ENCODE data around the gene MYO10.
"Not testable (repeated sequence)": the region's sequence is repeated elsewhere in the genome, so short reads cannot be mapped to it uniquely, and the experiment has no call there.

Gene MYO10

GRCh38 chr5:16884595-16884994, 51.5 kb downstream of the MYO10 start:
- no peak for DNase-seq

- no peak for DNase-seq
Measured at GRCh38 chr5:16883806-16884205, 52.3 kb downstream of the MYO10 start.

GRCh38 chr5:16883176-16883575, 52.9 kb downstream of the MYO10 start:
- no peak for DNase-seq

DNA sequence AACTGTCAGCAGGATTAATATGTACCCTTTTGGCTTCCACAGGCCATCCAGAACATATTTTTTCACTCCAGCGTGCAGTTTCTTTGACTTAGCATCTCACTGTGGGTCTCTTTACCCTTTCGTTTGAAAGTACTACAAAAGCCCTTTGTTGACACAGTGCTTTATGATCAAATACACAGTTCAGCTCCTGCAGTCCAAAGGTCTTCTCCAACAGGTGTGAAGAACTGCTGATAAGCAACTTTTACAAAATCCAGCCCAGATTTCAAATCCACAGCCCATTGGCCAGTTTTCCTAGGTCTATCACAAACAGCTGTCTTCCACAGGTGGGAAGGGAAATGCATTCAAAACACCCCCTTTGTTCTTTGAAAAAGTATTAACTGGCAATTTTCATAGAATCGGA, 54.8 kb downstream of the MYO10 start:
- no peak for DNase-seq

GRCh38 chr5:16880547-16880946, 55.5 kb downstream of the MYO10 start:
- DNase-seq, result no peak

DNA sequence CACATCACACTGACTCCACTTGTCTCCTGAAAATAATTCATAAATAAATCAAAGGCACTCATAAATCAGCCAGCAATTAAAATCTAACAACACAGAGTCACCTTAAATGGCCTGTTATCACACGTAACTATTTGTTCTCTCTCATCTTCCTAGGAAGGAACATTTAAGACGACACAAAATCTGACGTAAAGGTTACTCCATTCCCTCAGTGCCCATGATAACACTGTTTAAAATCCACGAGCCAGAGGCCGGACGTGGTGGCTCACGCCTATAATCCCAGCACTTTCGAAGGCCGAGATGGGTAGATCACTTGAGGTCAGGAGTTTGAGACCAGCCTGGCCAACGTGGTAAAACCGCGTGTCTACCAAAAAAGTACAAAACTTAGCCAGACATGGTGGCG, 56.4 kb downstream of the MYO10 start:
- DNase-seq, result no peak

GRCh38 chr5:16879191-16879590, 56.9 kb downstream of the MYO10 start:
- DNase-seq, result no peak

- DNase-seq, result no peak
Measured at GRCh38 chr5:16877267-16877935, 58.7 kb downstream of the MYO10 start.

DNA sequence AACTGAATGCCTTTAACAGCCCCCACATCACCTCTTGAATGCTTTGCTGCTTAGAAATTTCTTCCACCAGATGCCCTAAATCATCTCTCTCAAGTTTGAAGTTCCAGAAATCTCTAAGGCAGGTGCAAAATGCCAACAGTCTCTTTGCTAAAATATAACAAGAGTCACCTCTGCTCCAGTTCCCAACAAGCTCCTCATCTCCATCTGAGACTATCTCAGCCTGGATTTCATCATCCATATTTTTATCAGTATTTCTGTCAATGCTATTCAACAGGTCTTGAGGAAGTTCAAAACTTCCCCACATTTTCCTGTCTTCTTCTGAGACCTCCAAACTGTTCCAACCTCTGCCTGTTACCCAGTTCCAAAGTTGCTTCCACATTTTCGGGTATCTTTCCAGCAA, 61.7 kb downstream of the MYO10 start:
- DNase-seq, result not testable (repeated sequence)

- no peak for DNase-seq
Measured at GRCh38 chr5:16871746-16872339, 64.2 kb downstream of the MYO10 start.

GRCh38 chr5:16870878-16871277, 65.2 kb downstream of the MYO10 start:
- DNase-seq, result no peak

- no peak for DNase-seq
Measured at GRCh38 chr5:16869821-16870796, 66.0 kb downstream of the MYO10 start.

- DNase-seq, result no peak
Measured at GRCh38 chr5:16867577-16867953, 68.5 kb downstream of the MYO10 start.

DNA sequence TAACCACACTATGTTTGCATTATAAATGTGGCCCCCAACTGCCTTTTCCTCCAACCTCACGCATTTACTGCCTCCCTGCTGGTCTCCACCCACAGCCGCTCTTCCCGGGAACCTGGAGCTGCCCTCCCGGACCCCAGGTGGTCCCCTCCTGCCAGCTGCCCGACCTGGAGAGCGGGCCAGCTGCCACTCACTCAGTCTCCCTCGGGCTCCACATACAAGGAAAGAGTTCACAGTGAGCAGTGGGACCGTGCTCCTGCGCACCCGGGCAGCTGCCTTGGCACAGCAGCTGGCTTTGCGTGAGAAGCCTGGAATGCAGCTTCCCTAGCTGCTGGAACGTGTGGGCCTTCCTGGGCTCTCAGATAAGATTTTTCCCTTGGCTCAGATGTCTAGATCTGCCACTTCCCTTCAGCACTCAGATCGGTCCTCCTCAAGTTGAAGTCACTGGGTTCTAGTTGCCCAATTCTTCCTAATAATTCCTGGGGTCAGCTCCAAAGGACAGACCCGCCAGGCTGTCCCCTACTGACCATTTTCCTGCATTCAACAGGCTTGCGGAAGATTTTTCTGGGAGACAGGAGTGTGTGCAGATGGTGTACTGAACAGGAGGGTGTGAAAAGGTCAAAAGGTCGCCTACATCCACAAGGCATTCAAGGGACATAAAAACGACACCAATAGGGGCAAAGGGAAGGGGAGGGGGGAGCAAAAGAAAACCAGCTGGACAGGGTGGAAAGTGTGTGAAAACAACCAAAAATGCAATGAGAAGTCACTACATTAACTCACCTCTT, 69.1 kb downstream of the MYO10 start:
- no peak for DNase-seq

DNA sequence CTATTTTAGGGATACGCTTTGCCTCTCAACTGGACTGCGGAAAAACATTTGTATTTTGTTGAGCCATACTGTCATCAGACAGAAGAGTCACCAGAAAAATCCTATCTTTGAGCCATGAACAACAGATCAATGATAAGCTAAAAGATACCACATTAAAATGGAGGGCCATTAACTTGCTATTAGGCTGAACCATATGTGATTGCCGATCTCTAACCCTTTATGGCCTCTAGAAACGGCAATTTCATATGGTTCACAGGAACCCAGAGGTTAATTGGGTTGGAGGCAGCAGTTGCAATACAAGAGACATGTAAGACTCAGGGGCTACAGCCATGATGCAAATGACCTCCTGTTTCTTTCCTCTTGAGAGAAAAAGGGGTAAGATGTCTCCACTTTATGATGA, 69.8 kb downstream of the MYO10 start:
- no peak for DNase-seq

- no peak for DNase-seq
Measured at GRCh38 chr5:16865151-16865550, 70.9 kb downstream of the MYO10 start.

DNA sequence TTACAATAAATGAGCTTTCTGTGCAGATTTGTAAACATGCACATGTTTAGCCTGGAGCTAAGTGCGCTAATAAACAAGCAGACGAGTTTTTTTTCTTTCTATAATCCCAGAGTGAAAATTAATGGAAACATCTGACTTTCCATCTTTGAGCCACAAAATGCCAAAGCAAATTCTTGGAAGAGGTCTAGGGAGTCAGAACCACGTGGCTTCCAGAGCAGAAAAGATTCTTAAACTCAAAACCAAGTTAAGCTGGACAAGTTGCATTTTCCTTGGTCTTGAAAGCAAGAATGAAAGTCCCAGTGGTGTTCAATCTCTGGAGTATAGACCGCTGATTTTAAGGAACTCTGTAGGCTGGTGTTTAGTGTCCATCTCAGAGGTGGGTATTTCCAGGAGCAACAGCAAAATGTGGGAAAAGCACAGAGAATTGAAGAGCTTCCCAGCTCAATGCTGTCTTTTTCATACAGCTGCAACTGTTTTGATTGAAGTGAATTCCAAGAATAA, 71.4 kb downstream of the MYO10 start:
- DNase-seq, result no peak

DNA sequence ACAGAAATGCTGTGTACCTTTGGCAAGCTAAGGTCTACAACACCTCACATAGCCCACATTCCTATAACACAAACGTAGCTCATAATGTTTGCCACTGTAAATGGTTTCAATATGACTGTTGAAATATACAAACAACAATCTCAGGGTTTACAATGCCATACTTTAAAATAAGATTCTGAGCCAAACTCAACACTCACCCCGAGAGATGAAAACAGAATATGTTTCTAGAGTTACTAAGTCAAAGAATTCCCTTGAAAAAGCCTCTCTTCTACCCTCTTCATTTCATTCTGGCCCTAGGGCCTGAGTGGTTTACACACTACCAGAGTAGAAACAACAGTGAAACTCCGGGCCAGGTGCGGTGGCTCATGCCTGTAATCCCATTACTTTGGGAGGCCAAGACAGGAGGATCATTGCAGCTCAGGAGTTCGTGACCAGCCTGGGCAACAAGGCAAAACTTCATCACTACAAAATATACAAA, 72.6 kb downstream of the MYO10 start:
- DNase-seq, result no peak

DNA sequence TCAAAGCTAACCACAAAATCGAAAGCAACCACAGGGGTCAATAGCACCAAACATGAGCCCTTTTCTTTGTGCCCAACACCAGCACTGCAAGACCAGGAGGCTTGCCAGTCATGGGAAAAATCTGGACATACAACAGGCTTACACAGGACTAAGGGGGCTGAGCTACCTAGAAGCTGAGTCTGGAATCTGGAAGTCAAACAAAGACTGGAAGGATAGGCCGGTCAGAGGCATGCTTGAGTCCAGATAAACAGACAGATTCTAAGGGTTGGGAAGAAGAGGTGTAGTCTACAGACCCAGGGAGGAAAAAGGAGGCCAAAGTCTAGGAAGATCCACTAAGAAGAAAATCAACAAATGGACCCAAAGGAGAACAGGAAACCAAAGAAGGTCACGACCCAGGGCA, 73.3 kb downstream of the MYO10 start:
- DNase-seq, result no peak

DNA sequence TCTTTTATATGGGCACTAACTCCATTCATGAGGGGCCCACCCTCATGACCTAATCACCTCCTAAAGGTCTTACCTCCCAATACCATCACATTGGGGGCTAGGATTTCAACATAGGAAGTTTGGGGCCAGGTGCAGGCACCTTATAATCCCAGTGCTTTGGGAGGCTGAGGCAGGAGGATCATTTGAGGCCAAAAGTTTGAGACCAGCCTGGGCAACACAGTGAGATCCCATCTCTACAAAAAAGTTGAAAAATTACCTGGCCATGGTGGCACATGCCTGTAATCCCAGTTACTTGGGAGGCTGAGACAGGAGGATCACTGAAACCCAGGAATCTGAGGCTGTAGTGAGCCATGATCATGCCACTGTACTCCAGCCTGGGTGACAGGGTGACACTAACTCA, 76.7 kb downstream of the MYO10 start:
- DNase-seq, result no peak

- no peak for DNase-seq
Measured at GRCh38 chr5:16858151-16858550, 77.9 kb downstream of the MYO10 start.

DNA sequence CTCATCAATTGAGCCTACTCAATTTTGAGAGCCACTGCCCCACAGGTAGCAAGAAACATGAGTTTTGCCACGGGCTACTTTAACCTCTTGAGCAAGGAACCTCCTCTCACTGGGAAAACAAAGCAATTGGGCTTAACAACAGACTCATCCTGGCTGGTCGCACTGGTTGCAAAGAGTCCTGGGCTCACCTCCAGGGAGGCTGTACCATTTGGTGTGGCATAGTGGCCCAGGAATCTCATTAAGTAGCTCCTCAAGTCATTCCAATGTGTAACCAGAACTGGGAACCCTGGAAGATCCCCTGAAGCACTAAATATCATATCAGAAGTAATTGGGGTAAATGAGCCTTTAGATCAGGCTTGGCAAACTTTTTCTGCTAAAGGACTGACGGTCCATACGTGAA, 78.5 kb downstream of the MYO10 start:
- DNase-seq, result no peak

DNA sequence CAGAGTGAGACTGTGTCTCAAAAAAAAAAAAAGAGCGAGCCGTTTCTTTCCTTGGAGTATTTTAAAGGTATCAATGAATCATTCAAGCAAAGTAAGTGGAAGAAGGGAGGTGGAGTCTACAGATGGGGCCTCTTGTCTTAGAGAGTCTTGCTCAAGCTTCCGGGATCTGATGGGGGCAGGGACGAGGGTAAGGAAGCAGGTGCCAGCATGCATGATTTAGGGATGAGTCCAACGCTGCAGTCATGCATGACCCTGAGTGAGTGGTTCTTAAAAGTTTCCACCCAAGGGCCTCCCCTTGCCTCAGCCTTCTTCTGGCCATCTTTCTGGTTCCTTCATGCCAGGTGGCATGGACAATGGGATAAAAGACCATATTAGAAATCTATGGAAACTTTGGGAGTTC, 79.6 kb downstream of the MYO10 start:
- no peak for DNase-seq

Measured in CD4-positive, alpha-beta T cell treated with Interleukin-17A for 4 hours (primary cell).